A673 (cell line): Measurements from ENCODE around the gene NLGN1.

Experiments
- EZH2 ChIP-seq: fragments of 200-600 bp; sonication (generic); IDR thresholded peaks from 2 replicates; pipeline ENCODE4 v1.6.1; 2017; ENCODE audit warnings: borderline replicate concordance, low read depth, mild to moderate bottlenecking, mixed read lengths, antibody characterized with exemption, low read length; ENCODE audit not compliant: poor library complexity, severe bottlenecking
- TF ChIP-seq, protein P1 (sequence below): fragments of 300-800, 200-600 bp; sonication (generic); conservative IDR thresholded peaks from 2 replicates; pipeline ENCODE4 v1.5.1; 2017; ENCODE audit warnings: low read depth, mild to moderate bottlenecking, antibody characterized with exemption, low read length, moderate library complexity, mixed read lengths

DNA sequence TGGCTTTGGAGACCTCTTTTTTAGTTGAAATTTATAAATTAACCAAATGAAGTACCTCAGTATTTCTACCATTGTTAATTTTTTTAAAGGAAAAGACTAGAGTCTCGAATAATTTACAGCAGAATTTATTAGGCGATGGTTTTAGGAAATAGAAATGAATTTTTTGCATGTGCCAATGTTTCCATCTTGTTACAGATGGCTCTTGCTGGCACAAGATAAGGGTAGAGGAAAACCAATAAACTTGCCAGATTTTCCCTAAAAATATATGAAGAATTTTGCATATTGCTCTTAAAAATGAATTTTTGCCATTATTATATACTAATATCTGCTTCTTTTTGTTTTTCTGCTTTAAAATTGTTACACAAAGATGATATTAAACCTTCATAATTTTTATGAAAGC lies 380.7 kb downstream of the NLGN1 start:
- TF ChIP-seq, protein P1, sequence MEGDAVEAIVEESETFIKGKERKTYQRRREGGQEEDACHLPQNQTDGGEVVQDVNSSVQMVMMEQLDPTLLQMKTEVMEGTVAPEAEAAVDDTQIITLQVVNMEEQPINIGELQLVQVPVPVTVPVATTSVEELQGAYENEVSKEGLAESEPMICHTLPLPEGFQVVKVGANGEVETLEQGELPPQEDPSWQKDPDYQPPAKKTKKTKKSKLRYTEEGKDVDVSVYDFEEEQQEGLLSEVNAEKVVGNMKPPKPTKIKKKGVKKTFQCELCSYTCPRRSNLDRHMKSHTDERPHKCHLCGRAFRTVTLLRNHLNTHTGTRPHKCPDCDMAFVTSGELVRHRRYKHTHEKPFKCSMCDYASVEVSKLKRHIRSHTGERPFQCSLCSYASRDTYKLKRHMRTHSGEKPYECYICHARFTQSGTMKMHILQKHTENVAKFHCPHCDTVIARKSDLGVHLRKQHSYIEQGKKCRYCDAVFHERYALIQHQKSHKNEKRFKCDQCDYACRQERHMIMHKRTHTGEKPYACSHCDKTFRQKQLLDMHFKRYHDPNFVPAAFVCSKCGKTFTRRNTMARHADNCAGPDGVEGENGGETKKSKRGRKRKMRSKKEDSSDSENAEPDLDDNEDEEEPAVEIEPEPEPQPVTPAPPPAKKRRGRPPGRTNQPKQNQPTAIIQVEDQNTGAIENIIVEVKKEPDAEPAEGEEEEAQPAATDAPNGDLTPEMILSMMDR: no peak
- no peak for TF ChIP-seq EZH2
